Measurements from ENCODE around the gene SYN1. TPM values are rescaled to one million over a fixed set of nuclear protein-coding genes. Genes with fewer than 3 reads are reported as not detected.

SYN1 gene
- total RNA-seq, 1 experiment from 2014 or later = 11.7 TPM

DNA sequence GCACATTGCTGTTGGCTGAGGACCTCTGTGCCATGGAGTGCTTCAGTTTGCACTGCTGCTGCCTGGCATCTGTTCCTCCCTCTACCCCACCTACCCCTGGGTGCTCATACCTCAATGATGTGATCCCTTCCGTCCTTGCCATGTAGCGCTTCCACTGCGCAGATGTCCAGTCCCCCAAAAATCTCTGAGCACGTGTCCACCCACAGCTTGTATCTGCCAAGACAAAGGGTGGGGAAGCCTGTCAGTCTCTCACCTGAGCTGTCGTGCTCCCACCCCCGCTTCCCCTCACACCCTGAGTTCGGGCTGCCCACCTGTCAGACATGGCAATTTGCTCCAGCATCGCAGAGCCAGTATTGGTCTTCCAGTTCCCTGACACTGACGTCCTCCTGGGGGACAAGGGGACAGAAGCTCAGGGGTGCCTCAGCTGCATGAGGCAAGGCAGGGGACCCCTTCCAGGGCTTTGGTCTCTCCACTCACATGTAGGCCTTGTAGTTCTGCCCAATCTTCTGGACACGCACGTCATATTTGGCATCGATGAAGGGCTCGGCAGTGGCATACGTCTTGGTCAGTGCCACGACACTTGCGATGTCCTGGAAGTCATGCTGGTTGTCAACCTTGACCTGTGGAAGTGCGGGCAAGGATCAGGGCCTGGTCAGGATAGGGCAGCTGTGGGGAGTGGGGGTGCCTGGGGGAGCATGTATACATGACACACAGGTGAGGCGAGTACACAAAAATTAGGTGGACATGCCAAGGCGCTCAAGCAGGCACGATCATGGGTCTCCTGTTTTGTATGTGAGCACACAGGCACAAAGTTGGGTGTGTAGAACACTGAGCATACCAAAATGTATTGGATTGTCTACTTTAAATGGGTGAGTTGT is 43.4 kb downstream of the SYN1 start:
- H3K4me1 Mint-ChIP-seq = peaks cover 13 to 35% of the 10 kb centered on the region in 2 experiments
- no peak overlapping the region for H4K8ac ChIP-seq (replicated peaks; ENCODE audit: insufficient read length, low read depth, low read length)

More for the DNA sequence above, 43.4 kb downstream of the SYN1 start:
- no peaks in the 10 kb centered on the region for H3K27me3 ChIP-seq (ENCODE audit: insufficient read depth, low read length)
- Mint-ChIP-seq H3K27me3 (ENCODE audit: low read depth) (peaks cover 3% of the 10 kb centered on the region; the same call in 1 of the 2 replicates), H3K36me3 (ENCODE audit: insufficient read depth in 1 of 3, low read depth in 3 of 3) (peaks cover 17 to 23% (median 18%) of the 10 kb centered on the region in 3 experiments), H3K27ac (no peak overlapping the region), H3K4me3 (no peak overlapping the region), H3K9me3 (peaks cover 73 to 85% of the 10 kb centered on the region in 2 experiments)
- H3K79me2 ChIP-seq (ENCODE audit: insufficient read depth, low read length) = no peaks in the 10 kb centered on the region
- no peak overlapping the region for H3K4me2 ChIP-seq (ENCODE audit: insufficient read depth, insufficient read length, low read length)
- no peak overlapping the region for H2BK5ac ChIP-seq (ENCODE audit: insufficient read length, low read length)
- no peak overlapping the region for H3K27ac ChIP-seq (ENCODE audit: insufficient read length, low read depth, low read length)
- no peak overlapping the region for H3K18ac ChIP-seq (ENCODE audit: insufficient read length, low read depth, low read length)
- TF ChIP-seq, protein P1, sequence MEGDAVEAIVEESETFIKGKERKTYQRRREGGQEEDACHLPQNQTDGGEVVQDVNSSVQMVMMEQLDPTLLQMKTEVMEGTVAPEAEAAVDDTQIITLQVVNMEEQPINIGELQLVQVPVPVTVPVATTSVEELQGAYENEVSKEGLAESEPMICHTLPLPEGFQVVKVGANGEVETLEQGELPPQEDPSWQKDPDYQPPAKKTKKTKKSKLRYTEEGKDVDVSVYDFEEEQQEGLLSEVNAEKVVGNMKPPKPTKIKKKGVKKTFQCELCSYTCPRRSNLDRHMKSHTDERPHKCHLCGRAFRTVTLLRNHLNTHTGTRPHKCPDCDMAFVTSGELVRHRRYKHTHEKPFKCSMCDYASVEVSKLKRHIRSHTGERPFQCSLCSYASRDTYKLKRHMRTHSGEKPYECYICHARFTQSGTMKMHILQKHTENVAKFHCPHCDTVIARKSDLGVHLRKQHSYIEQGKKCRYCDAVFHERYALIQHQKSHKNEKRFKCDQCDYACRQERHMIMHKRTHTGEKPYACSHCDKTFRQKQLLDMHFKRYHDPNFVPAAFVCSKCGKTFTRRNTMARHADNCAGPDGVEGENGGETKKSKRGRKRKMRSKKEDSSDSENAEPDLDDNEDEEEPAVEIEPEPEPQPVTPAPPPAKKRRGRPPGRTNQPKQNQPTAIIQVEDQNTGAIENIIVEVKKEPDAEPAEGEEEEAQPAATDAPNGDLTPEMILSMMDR (conservative IDR thresholded peaks at IDR 0.05) = no peak
- H2AK5ac ChIP-seq (ENCODE audit: insufficient read length, low read length) = no peak overlapping the region
- no peak overlapping the region for H2BK12ac ChIP-seq (ENCODE audit: insufficient read length, low read depth, low read length)
- peaks cover 3% of the 10 kb centered on the region; the same call in 1 of the 2 replicates for H3K4me1 ChIP-seq (ENCODE audit: insufficient read depth, low read length)
- no peak overlapping the region for H2BK20ac ChIP-seq (ENCODE audit: low read depth, low read length, poor library complexity, severe bottlenecking)
- WGBS (ENCODE audit: extremely low coverage, insufficient read length, low lambda C conversion rate) = no CpG with 5 or more reads among the region's 20 CpGs
- H3K9me3 ChIP-seq (ENCODE audit: control insufficient read depth, low read depth, low read length) = peaks cover 28% of the 10 kb centered on the region
- no peak overlapping the region for H2BK120ac ChIP-seq (ENCODE audit: low read depth, low read length, poor library complexity, severe bottlenecking)
- H4K20me1 ChIP-seq (ENCODE audit: control insufficient read depth, insufficient read depth, insufficient read length) = no peaks in the 10 kb centered on the region
- H3K14ac ChIP-seq (ENCODE audit: insufficient read depth, low read length) = no peak overlapping the region
- no peak overlapping the region for H2BK15ac ChIP-seq (ENCODE audit: low read depth, low read length)
- H4K5ac ChIP-seq (ENCODE audit: insufficient read length, low read depth, low read length) = no peak overlapping the region
- H3K23ac ChIP-seq (ENCODE audit: insufficient read length, low read depth, low read length) = no peak overlapping the region
- no peak overlapping the region for H4K91ac ChIP-seq (ENCODE audit: insufficient read length, low read depth, low read length)
- H3K9ac ChIP-seq (ENCODE audit: extremely low read depth, insufficient read length, low read length) = no peak overlapping the region
- no peak overlapping the region for H3K56ac ChIP-seq (ENCODE audit: insufficient read length, low read depth, low read length)
- H3K79me1 ChIP-seq (ENCODE audit: insufficient read depth, low read depth, low read length, poor library complexity, severe bottlenecking) = no peaks in the 10 kb centered on the region
- H3K4ac ChIP-seq (ENCODE audit: low read depth, low read length) = no peak overlapping the region
- H3T11ph ChIP-seq (ENCODE audit: low read length) = no peak overlapping the region
- H2AFZ ChIP-seq (ENCODE audit: low read length) = no peak overlapping the region
- DNase-seq = no peak
- H3K23me2 ChIP-seq (ENCODE audit: insufficient read length, low read depth, low read length, poor library complexity, severe bottlenecking) = no peaks in the 10 kb centered on the region
